PC-9 (cell line): ENCODE measurements around the gene PRSS22. TPM values are rescaled to one million over a fixed set of nuclear protein-coding genes. Genes with fewer than 3 reads are reported as not detected.

Experiments used
- BruUV-seq: library from RNA; stranded (reverse); fragments of 400-500 nt; replicated peaks from 2 replicates; lab custom pipeline; 2021; lab: Mats Ljungman, UMichigan
- CTCF ChIA-PET: fragments of 300-600 bp; sonication (Branson Sonifier 250); formaldehyde crosslinking; loops from one replicate; lab custom pipeline; 2022; ENCODE audit warnings: antibody characterized with exemption; lab: Charles Lee
- POLR2A ChIA-PET: fragments of 300-600 bp; sonication (Branson Sonifier 250); formaldehyde crosslinking; loops from one replicate; lab custom pipeline; 2022; ENCODE audit warnings: antibody characterized with exemption; ENCODE audit not compliant: unreplicated experiment; lab: Charles Lee
- DNase-seq, 2 experiments: peaks; one replicate each; pipeline versions ENCODE4 v3.0.0 to v3.0.0-alpha.2; 2015 to 2022; ENCODE audit warnings: mixed read lengths in 1 of 2
- H2AFZ ChIP-seq: fragments of 200-600 bp; sonication (generic); 2 replicates; pipeline ENCODE4 v1.8.1; 2017; ENCODE audit warnings: antibody characterized with exemption
- H3F3A ChIP-seq: fragments of 200-600 bp; sonication (generic); 2 replicates; pipeline ENCODE4 v1.8.1; 2017; ENCODE audit warnings: antibody characterized with exemption, mild to moderate bottlenecking, low read depth; ENCODE audit not compliant: insufficient read depth
- H3K27ac ChIP-seq: fragments of 200-600 bp; sonication (generic); 2 replicates; pipeline ENCODE4 v1.6.1; 2016; ENCODE audit warnings: mixed run types
- H3K27me3 ChIP-seq: fragments of 200-600 bp; sonication (generic); 2 replicates; pipeline ENCODE4 v1.6.1; 2016; ENCODE audit warnings: low read depth, mixed run types; ENCODE audit not compliant: insufficient read depth
- H3K36me3 ChIP-seq: fragments of 200-600 bp; sonication (generic); 2 replicates; pipeline ENCODE4 v1.6.1; 2016; ENCODE audit warnings: low read depth, mixed run types
- H3K4me1 ChIP-seq: fragments of 200-600 bp; sonication (generic); replicated peaks from 2 replicates; pipeline ENCODE4 v1.6.1; 2016; ENCODE audit warnings: mixed run types; ENCODE audit not compliant: insufficient read depth
- H3K4me2 ChIP-seq: fragments of 200-600 bp; sonication (generic); 2 replicates; pipeline ENCODE4 v1.6.1; 2017; ENCODE audit warnings: mixed run types
- H3K4me3 ChIP-seq: fragments of 200-600 bp; sonication (generic); 2 replicates; pipeline ENCODE4 v1.6.1; 2016; ENCODE audit warnings: mixed run types
- H3K79me2 ChIP-seq: fragments of 200-600 bp; sonication (generic); 2 replicates; pipeline ENCODE4 v1.6.1; 2017; ENCODE audit warnings: low read depth, mixed run types
- H3K9me2 ChIP-seq: fragments of 200-600 bp; sonication (generic); 2 replicates; pipeline ENCODE4 v1.8.1; 2017; ENCODE audit warnings: mild to moderate bottlenecking; ENCODE audit not compliant: insufficient read depth
- H3K9me3 ChIP-seq: fragments of 200-600 bp; sonication (generic); 2 replicates; pipeline ENCODE4 v1.8.1; 2016; ENCODE audit warnings: low read depth; ENCODE audit not compliant: insufficient read depth
- H4K20me1 ChIP-seq: fragments of 200-600 bp; sonication (generic); 2 replicates; pipeline ENCODE4 v1.8.1; 2017; ENCODE audit not compliant: insufficient read depth
- EZH2 ChIP-seq: fragments of 200-600 bp; sonication (generic); IDR thresholded peaks from 2 replicates; pipeline ENCODE4 v1.8.0; 2017; ENCODE audit warnings: antibody characterized with exemption, low read depth
- intact Hi-C: fragments of 100-400 bp; cut with micrococcal nuclease; formaldehyde crosslinking; loops from one replicate; pipeline ENCODE4 v1.10.0; 2022; ENCODE audit not compliant: unreplicated experiment
- total RNA-seq: library from RNA; stranded (reverse); gene quantifications from 2 replicates; pipeline ENCODE4 v1.2.3, GENCODE V29; 2021
- TF ChIP-seq, protein P1 (sequence below): fragments of 200-600 bp; sonication (generic); conservative IDR thresholded peaks from 2 replicates; pipeline ENCODE4 v1.6.1; 2017; ENCODE audit warnings: mixed run types, antibody characterized with exemption, mild to moderate bottlenecking, moderate library complexity

PRSS22 gene
- total RNA-seq, 1 experiment from 2014 or later = 99.7 TPM

DNA sequence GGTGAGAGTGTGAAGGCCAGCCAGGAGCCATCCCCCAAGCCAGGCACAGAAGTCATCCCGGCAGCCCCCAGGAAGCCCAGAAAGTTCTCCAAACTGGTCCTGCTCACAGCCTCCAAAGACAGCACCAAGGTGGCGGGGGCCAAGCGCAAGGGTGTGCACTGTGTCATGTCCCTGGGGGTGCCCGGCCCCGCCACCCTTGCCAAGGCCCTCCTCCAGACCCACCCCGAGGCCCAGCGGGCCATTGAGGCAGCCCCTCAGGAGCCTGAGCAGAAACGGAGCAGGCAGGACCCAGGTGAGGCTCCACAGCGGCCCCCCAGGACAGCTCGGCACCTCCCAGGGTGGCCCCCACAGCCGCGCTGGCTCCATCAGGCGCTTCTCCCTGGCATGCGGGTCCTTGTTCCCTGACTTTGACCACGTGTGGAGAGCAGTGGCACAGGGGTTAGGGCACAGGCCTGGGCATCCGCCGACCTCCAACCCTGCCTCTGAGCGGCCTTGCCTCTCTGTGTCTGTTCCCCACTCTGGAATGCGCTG, 38.6 kb upstream of the PRSS22 start:
- H3K79me2 ChIP-seq = no peaks in the 10 kb centered on the region
- 0 out of 2 replicates have a peak, but pooled peaks cover 3% of the 10 kb centered on the region for H3F3A ChIP-seq
- TF ChIP-seq EZH2 = no peak
- TF ChIP-seq, protein P1, sequence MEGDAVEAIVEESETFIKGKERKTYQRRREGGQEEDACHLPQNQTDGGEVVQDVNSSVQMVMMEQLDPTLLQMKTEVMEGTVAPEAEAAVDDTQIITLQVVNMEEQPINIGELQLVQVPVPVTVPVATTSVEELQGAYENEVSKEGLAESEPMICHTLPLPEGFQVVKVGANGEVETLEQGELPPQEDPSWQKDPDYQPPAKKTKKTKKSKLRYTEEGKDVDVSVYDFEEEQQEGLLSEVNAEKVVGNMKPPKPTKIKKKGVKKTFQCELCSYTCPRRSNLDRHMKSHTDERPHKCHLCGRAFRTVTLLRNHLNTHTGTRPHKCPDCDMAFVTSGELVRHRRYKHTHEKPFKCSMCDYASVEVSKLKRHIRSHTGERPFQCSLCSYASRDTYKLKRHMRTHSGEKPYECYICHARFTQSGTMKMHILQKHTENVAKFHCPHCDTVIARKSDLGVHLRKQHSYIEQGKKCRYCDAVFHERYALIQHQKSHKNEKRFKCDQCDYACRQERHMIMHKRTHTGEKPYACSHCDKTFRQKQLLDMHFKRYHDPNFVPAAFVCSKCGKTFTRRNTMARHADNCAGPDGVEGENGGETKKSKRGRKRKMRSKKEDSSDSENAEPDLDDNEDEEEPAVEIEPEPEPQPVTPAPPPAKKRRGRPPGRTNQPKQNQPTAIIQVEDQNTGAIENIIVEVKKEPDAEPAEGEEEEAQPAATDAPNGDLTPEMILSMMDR = no peak
- no peaks in the 10 kb centered on the region for H3K9me3 ChIP-seq
- no peaks in the 10 kb centered on the region for H3K27me3 ChIP-seq
- intact Hi-C loops = no loop called here
- DNase-seq = no peak
- H3K27ac ChIP-seq = no peak overlapping the region
- no TSS peak for BruUV-seq
- ChIA-PET POLR2A (no interaction called here), CTCF (no interaction called here)
- no peak overlapping the region for H3K4me3 ChIP-seq
- no peaks in the 10 kb centered on the region for H3K4me1 ChIP-seq
- H4K20me1 ChIP-seq = no peaks in the 10 kb centered on the region
- H2AFZ ChIP-seq = no peak overlapping the region
- H3K9me2 ChIP-seq = no peaks in the 10 kb centered on the region
- H3K4me2 ChIP-seq = no peak overlapping the region
- H3K36me3 ChIP-seq = no peaks in the 10 kb centered on the region

DNA sequence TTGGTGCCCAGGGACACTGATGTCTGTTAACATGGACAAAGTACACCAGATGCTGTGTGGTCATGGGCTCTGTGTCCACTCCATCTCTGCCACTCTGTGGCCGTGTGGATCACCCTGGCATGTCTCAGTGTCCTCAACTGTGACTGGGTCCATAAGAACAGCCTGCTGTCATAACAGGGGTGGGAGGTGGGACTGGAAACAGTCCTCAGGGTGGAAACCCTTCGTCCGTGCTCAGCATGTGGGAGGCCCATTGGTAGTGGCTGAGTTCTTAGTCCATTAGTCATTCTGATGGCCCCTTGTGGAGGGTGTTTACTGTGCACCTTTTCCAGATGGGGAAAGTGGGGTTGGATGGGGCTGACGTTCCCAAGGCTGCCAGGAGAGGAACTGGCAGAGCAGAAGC, 37.8 kb upstream of the PRSS22 start:
- BruUV-seq = no TSS peak
- H3K4me2 ChIP-seq = no peak overlapping the region
- intact Hi-C loops = no loop called here

DNA sequence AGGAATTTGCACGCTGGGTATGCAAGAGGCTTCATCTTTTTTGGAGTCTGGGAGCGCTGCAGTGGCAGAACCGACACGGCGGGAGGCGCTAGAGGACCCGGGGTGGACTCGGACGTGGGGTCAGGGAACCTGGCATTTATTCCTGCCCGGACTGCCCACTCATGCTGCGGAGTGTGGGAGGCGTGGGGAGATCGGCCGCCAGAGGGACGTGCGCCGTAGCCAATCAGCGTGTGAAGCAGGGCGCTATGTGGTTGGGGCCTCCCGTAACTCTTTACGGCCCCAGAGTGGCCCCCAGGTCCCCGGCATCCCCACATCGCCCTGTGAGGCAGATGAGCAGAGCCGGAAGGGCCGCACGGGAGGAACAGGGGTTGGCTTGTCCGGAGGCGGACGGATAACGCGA, 36.3 kb upstream of the PRSS22 start:
- Histone ChIP-seq H3K27ac (no peak overlapping the region), H3K36me3 (no peaks in the 10 kb centered on the region), H2AFZ (no peak overlapping the region), H3K4me2 (no peak overlapping the region), H3K4me1 (no peaks in the 10 kb centered on the region), H3K79me2 (no peaks in the 10 kb centered on the region), H3F3A (0 out of 2 replicates have a peak, but pooled peaks cover 3% of the 10 kb centered on the region), H4K20me1 (no peaks in the 10 kb centered on the region), H3K27me3 (no peaks in the 10 kb centered on the region), H3K9me2 (no peaks in the 10 kb centered on the region), H3K4me3 (no peak overlapping the region), H3K9me3 (no peaks in the 10 kb centered on the region)
- ChIA-PET POLR2A (no interaction called here), CTCF (interaction anchor here (0.6 kb wide), 1 partner anchor 140 kb away, joined by 3 read pairs; no protein-coding TSS in a partner anchor)
- BruUV-seq = no TSS peak
- DNase-seq = no peak
- intact Hi-C loops = no loop called here
- TF ChIP-seq, protein P1 = no peak
- no peak for TF ChIP-seq EZH2

More for the DNA sequence above, 37.8 kb upstream of the PRSS22 start:
- no peak for DNase-seq
- no peaks in the 10 kb centered on the region for H3K36me3 ChIP-seq
- no peak overlapping the region for H2AFZ ChIP-seq
- ChIA-PET CTCF (no interaction called here), POLR2A (no interaction called here)
- no peaks in the 10 kb centered on the region for H3K9me2 ChIP-seq
- no peak overlapping the region for H3K27ac ChIP-seq
- H3K4me3 ChIP-seq = no peak overlapping the region
- H4K20me1 ChIP-seq = no peaks in the 10 kb centered on the region
- no peaks in the 10 kb centered on the region for H3K4me1 ChIP-seq
- TF ChIP-seq, protein P1 = no peak
- no peak for TF ChIP-seq EZH2
- no peaks in the 10 kb centered on the region for H3K9me3 ChIP-seq
- H3F3A ChIP-seq = 0 out of 2 replicates have a peak, but pooled peaks cover 3% of the 10 kb centered on the region
- H3K27me3 ChIP-seq = no peaks in the 10 kb centered on the region
- no peaks in the 10 kb centered on the region for H3K79me2 ChIP-seq
